ENCODE measurements around the gene PRKAB1. TPM values are rescaled to one million over a fixed set of nuclear protein-coding genes. Genes with fewer than 3 reads are reported as not detected.
A peak's percentile ranks its signal among the peaks of the same experiment; 100 is the strongest.

PRKAB1 gene
- total and polyA plus RNA-seq, 7 experiments from 2014 or later, result 23.5 to 54.7 (median 43.3) TPM

- Mint-ChIP-seq H3K36me3 (peaks cover 0 to 46% (median 5%) of the 10 kb centered on the region in 5 donors), H3K4me1 (no peaks in the 10 kb centered on the region), H3K27me3 (no peaks in the 10 kb centered on the region), H3K9me3 (peaks cover 0 to 3% (median 0%) of the 10 kb centered on the region in 11 donors), H3K4me3 (no peak overlapping the region), H3K27ac (peak overlapping the region in 1 of 9 donors; percentile 34)
- intact Hi-C loops (cut with micrococcal nuclease), result no loop called here
- CTCF ChIA-PET, result no interaction called here
- POLR2A ChIA-PET, result no interaction called here
- ATAC-seq (no peak), DNase-seq (no peak)
- Histone ChIP-seq H3K4me1 (ENCODE audit: control insufficient read depth in 2 of 2, insufficient read depth in 2 of 2, low read length in 2 of 2) (no peaks in the 10 kb centered on the region), H3K27me3 (ENCODE audit: control insufficient read depth in 2 of 2, insufficient read depth in 2 of 2, low read length in 2 of 2) (no peaks in the 10 kb centered on the region), H3K27ac (ENCODE audit: low read depth, low read length) (no peak overlapping the region), H3K4me3 (ENCODE audit: low read length) (no peak overlapping the region), H3K36me3 (ENCODE audit: control insufficient read depth in 2 of 3, insufficient read depth in 3 of 3, low read length in 3 of 3) (no peaks in the 10 kb centered on the region), H3K9me3 (ENCODE audit: control insufficient read depth in 2 of 3, low read length in 3 of 3) (no peaks in the 10 kb centered on the region)
Measured at GRCh38 chr12:119710374-119710964, 42.5 kb downstream of the PRKAB1 start.

DNA sequence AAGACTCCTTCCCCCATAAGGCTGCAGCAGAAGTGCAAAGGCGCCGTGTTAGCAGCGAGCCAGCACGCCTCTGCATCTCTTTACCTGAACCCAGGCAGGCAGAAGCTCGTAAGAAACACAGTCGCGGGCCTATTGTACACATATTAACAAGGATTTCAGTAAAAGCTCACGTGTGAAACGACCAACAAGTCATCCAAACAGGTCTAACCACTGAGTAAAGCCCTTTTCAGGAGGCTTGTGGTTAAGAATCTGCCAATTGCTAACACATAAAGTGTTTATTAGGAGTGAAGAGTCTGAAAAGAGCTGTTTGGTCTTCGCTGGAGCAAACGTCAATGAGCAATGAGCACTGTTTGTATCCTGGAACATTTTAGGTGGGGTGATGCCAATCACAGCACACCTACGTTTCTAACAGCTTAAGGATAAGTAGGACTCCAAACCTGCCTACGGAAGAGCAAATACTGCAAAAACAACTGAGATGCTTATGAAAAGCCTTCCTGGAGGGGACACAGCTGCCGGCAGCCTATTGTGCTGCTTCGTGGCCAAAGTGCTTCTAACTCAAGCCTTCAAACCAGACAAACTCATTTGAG is 43.1 kb downstream of the PRKAB1 start:
- Histone ChIP-seq H3K27me3 (ENCODE audit: control insufficient read depth in 2 of 2, insufficient read depth in 2 of 2, low read length in 2 of 2) (no peaks in the 10 kb centered on the region), H3K36me3 (ENCODE audit: control insufficient read depth in 2 of 3, insufficient read depth in 3 of 3, low read length in 3 of 3) (no peaks in the 10 kb centered on the region), H3K4me3 (ENCODE audit: low read length) (no peak overlapping the region), H3K4me1 (ENCODE audit: control insufficient read depth in 2 of 2, insufficient read depth in 2 of 2, low read length in 2 of 2) (no peaks in the 10 kb centered on the region), H3K9me3 (ENCODE audit: control insufficient read depth in 2 of 3, low read length in 3 of 3) (no peaks in the 10 kb centered on the region), H3K27ac (ENCODE audit: low read depth, low read length) (no peak overlapping the region)
- no peak for DNase-seq
- Mint-ChIP-seq H3K27me3 (no peaks in the 10 kb centered on the region), H3K9me3 (peaks cover 0 to 3% (median 0%) of the 10 kb centered on the region in 11 donors), H3K4me3 (no peak overlapping the region), H3K4me1 (no peaks in the 10 kb centered on the region), H3K27ac (no peak overlapping the region), H3K36me3 (peaks cover 0 to 45% (median 5%) of the 10 kb centered on the region in 5 donors)
- intact Hi-C loops (cut with micrococcal nuclease), result no loop called here
- CTCF ChIA-PET, result no interaction called here
- no peak for ATAC-seq
- POLR2A ChIA-PET, result no interaction called here

- no peaks in the 10 kb centered on the region for H3K4me1 ChIP-seq (ENCODE audit: control insufficient read depth in 2 of 2, insufficient read depth in 2 of 2, low read length in 2 of 2)
- no peaks in the 10 kb centered on the region for H3K27me3 ChIP-seq (ENCODE audit: control insufficient read depth in 2 of 2, insufficient read depth in 2 of 2, low read length in 2 of 2)
- Mint-ChIP-seq H3K4me3 (no peak overlapping the region), H3K4me1 (no peaks in the 10 kb centered on the region), H3K27ac (peak overlapping the region in 1 of 9 donors; percentile 41), H3K36me3 (peaks cover 0 to 45% (median 5%) of the 10 kb centered on the region in 5 donors), H3K27me3 (no peaks in the 10 kb centered on the region), H3K9me3 (peaks cover 0 to 3% (median 0%) of the 10 kb centered on the region in 11 donors)
- intact Hi-C loops (cut with micrococcal nuclease), result no loop called here
- no peaks in the 10 kb centered on the region for H3K36me3 ChIP-seq (ENCODE audit: control insufficient read depth in 2 of 3, insufficient read depth in 3 of 3, low read length in 3 of 3)
- no peak overlapping the region for H3K4me3 ChIP-seq (ENCODE audit: low read length)
- DNase-seq, result no peak
- no peaks in the 10 kb centered on the region for H3K9me3 ChIP-seq (ENCODE audit: control insufficient read depth in 2 of 3, low read length in 3 of 3)
- CTCF ChIA-PET, result no interaction called here
- no peak overlapping the region for H3K27ac ChIP-seq (ENCODE audit: low read depth, low read length)
- ATAC-seq, result no peak
- POLR2A ChIA-PET, result no interaction called here
Measured at GRCh38 chr12:119711693-119712092, 43.8 kb downstream of the PRKAB1 start.

DNA sequence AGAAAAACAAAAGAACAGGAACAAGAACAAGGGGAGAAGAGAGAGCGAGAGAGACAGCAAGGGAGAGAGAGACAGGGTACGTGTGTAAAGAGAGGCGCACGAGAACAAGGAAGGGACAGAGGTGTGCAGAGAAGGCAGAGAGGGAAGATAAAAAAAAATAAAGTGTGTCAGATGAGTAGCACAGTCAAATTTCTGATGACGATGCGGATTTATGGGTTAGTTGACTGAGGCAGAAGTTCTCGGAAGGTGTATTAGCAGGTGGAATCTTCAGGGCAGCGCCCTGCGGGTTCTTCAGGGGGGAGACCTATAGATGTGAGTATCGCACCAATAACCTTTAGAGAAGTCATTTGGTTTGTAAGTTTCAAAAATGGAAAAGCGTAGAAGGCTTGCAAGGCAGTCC is 44.8 kb downstream of the PRKAB1 start:
- DNase-seq (no peak), ATAC-seq (no peak)
- Histone ChIP-seq H3K9me3 (ENCODE audit: control insufficient read depth in 2 of 3, low read length in 3 of 3) (no peaks in the 10 kb centered on the region), H3K4me1 (ENCODE audit: control insufficient read depth in 2 of 2, insufficient read depth in 2 of 2, low read length in 2 of 2) (no peaks in the 10 kb centered on the region), H3K36me3 (ENCODE audit: control insufficient read depth in 2 of 3, insufficient read depth in 3 of 3, low read length in 3 of 3) (no peaks in the 10 kb centered on the region), H3K27me3 (ENCODE audit: control insufficient read depth in 2 of 2, insufficient read depth in 2 of 2, low read length in 2 of 2) (no peaks in the 10 kb centered on the region), H3K4me3 (ENCODE audit: low read length) (no peak overlapping the region), H3K27ac (ENCODE audit: low read depth, low read length) (no peak overlapping the region)
- intact Hi-C loops (cut with micrococcal nuclease), result no loop called here
- Mint-ChIP-seq H3K4me3 (no peak overlapping the region), H3K27me3 (no peaks in the 10 kb centered on the region), H3K9me3 (peaks cover 0 to 3% (median 0%) of the 10 kb centered on the region in 11 donors), H3K4me1 (no peaks in the 10 kb centered on the region), H3K36me3 (peaks cover 0 to 39% (median 5%) of the 10 kb centered on the region in 5 donors), H3K27ac (no peak overlapping the region)
- POLR2A ChIA-PET, result no interaction called here
- CTCF ChIA-PET, result no interaction called here

GRCh38 chr12:119713551-119714031 is 45.7 kb downstream of the PRKAB1 start:
- Mint-ChIP-seq H3K4me3 (no peak overlapping the region), H3K9me3 (peaks cover 0 to 3% (median 0%) of the 10 kb centered on the region in 11 donors), H3K4me1 (no peaks in the 10 kb centered on the region), H3K27ac (no peak overlapping the region), H3K27me3 (no peaks in the 10 kb centered on the region), H3K36me3 (peaks cover 0 to 45% (median 5%) of the 10 kb centered on the region in 5 donors)
- intact Hi-C loops (cut with micrococcal nuclease), result no loop called here
- Histone ChIP-seq H3K36me3 (ENCODE audit: control insufficient read depth in 2 of 3, insufficient read depth in 3 of 3, low read length in 3 of 3) (no peaks in the 10 kb centered on the region), H3K4me1 (ENCODE audit: control insufficient read depth in 2 of 2, insufficient read depth in 2 of 2, low read length in 2 of 2) (no peaks in the 10 kb centered on the region), H3K27me3 (ENCODE audit: control insufficient read depth in 2 of 2, insufficient read depth in 2 of 2, low read length in 2 of 2) (no peaks in the 10 kb centered on the region), H3K27ac (ENCODE audit: low read depth, low read length) (no peak overlapping the region), H3K4me3 (ENCODE audit: low read length) (no peak overlapping the region), H3K9me3 (ENCODE audit: control insufficient read depth in 2 of 3, low read length in 3 of 3) (no peaks in the 10 kb centered on the region)
- ATAC-seq (no peak), DNase-seq (no peak)
- POLR2A ChIA-PET, result no interaction called here
- CTCF ChIA-PET, result no interaction called here

GRCh38 chr12:119714614-119715267 is 46.8 kb downstream of the PRKAB1 start:
- no peak for ATAC-seq
- Histone ChIP-seq H3K9me3 (ENCODE audit: control insufficient read depth in 2 of 3, low read length in 3 of 3) (no peaks in the 10 kb centered on the region), H3K27me3 (ENCODE audit: control insufficient read depth in 2 of 2, insufficient read depth in 2 of 2, low read length in 2 of 2) (no peaks in the 10 kb centered on the region), H3K36me3 (ENCODE audit: control insufficient read depth in 2 of 3, insufficient read depth in 3 of 3, low read length in 3 of 3) (no peaks in the 10 kb centered on the region), H3K4me3 (ENCODE audit: low read length) (no peak overlapping the region), H3K4me1 (ENCODE audit: control insufficient read depth in 2 of 2, insufficient read depth in 2 of 2, low read length in 2 of 2) (no peaks in the 10 kb centered on the region), H3K27ac (ENCODE audit: low read depth, low read length) (no peak overlapping the region)
- Mint-ChIP-seq H3K27ac (no peak overlapping the region), H3K9me3 (peaks cover 0 to 3% (median 0%) of the 10 kb centered on the region in 11 donors), H3K27me3 (no peaks in the 10 kb centered on the region), H3K4me1 (no peaks in the 10 kb centered on the region), H3K36me3 (peaks cover 0 to 44% (median 5%) of the 10 kb centered on the region in 5 donors), H3K4me3 (no peak overlapping the region)
- intact Hi-C loops (cut with micrococcal nuclease), result no loop called here
- ChIA-PET POLR2A (no interaction called here), CTCF (no interaction called here)
- DNase-seq, result no peak

DNA sequence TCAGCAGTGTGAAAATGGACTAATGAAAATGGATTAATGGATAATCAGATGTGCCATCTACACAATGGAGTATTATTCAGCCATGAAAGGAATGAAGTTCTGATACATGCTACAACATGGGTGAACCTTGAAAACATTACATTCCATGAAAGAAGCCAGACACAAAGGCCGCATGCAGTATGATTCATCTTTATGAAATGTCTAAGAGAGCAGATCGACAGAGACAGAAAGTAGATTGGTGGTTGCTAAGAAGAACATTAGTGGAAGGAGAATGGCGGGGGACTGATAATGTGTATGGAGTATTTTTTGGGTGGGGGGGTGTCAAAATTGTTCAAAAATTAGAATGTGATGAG is 47.3 kb downstream of the PRKAB1 start:
- intact Hi-C loops (cut with micrococcal nuclease), result no loop called here
- ChIA-PET POLR2A (no interaction called here), CTCF (no interaction called here)
- Histone ChIP-seq H3K4me3 (ENCODE audit: low read length) (no peak overlapping the region), H3K4me1 (ENCODE audit: control insufficient read depth in 2 of 2, insufficient read depth in 2 of 2, low read length in 2 of 2) (no peaks in the 10 kb centered on the region), H3K9me3 (ENCODE audit: control insufficient read depth in 2 of 3, low read length in 3 of 3) (no peaks in the 10 kb centered on the region), H3K27ac (ENCODE audit: low read depth, low read length) (no peak overlapping the region), H3K36me3 (ENCODE audit: control insufficient read depth in 2 of 3, insufficient read depth in 3 of 3, low read length in 3 of 3) (no peaks in the 10 kb centered on the region), H3K27me3 (ENCODE audit: control insufficient read depth in 2 of 2, insufficient read depth in 2 of 2, low read length in 2 of 2) (no peaks in the 10 kb centered on the region)
- DNase-seq (no peak), ATAC-seq (no peak)
- Mint-ChIP-seq H3K36me3 (peaks cover 0 to 41% (median 5%) of the 10 kb centered on the region in 5 donors), H3K4me1 (no peaks in the 10 kb centered on the region), H3K9me3 (peaks cover 0 to 3% (median 0%) of the 10 kb centered on the region in 11 donors), H3K4me3 (no peak overlapping the region), H3K27me3 (no peaks in the 10 kb centered on the region), H3K27ac (peak overlapping the region in 1 of 9 donors; percentile 17)
